GM12891 (cell line): ENCODE data around the gene POLA1.

Experiments
- POLR2A ChIP-seq: IDR thresholded peaks from 2 replicates; pipeline ENCODE4 v1.6.1; 2011; ENCODE audit warnings: low read depth, low read length, control low read depth
- POLR2AphosphoS5 ChIP-seq: IDR thresholded peaks from 2 replicates; pipeline ENCODE4 v1.6.1; 2011; ENCODE audit warnings: low read depth, low read length, control low read depth
- POU2F2 ChIP-seq: IDR thresholded peaks from 2 replicates; pipeline ENCODE4 v1.6.1; 2011; ENCODE audit warnings: low read depth, mild to moderate bottlenecking, control low read depth, low read length, moderate library complexity
- SPI1 ChIP-seq: IDR thresholded peaks from 2 replicates; pipeline ENCODE4 v1.6.1; 2011; ENCODE audit warnings: low read depth, low read length, control low read depth

GRCh38 chrX:24761306-24761705 lies 67.6 kb downstream of the POLA1 start:
- TF ChIP-seq POLR2A (no peak), POLR2AphosphoS5 (no peak), POU2F2 (no peak), SPI1 (no peak)
